Liver (tissue), 9 donors: ENCODE measurements around the gene MMP19. TPM values are rescaled to one million over a fixed set of nuclear protein-coding genes. Genes with fewer than 3 reads are reported as not detected.

Experiments used
- DNase-seq: peaks from one replicate; pipeline ENCODE4 v3.0.0-alpha.2; 2017; ENCODE audit warnings: low spot score
- H3K27ac ChIP-seq, 2 donors: one replicate each; pipeline ENCODE4 v1.7.0; 2013; ENCODE audit warnings: inconsistent platforms in 2 of 2, low read length in 2 of 2, control low read depth in 1 of 2, low read depth in 1 of 2, mild to moderate bottlenecking in 1 of 2
- H3K27me3 ChIP-seq, 4 donors: one replicate each; pipeline versions ENCODE4 v1.6.1 to v1.7.0; 2013; ENCODE audit warnings: low read length in 3 of 4, inconsistent platforms in 1 of 4, mild to moderate bottlenecking in 1 of 4, moderate library complexity in 1 of 4; ENCODE audit not compliant: control insufficient read depth in 4 of 4, insufficient read depth in 4 of 4
- H3K36me3 ChIP-seq, 4 donors: one replicate each; pipeline versions ENCODE4 v1.6.1 to v1.7.0; 2013; ENCODE audit warnings: low read length in 3 of 4, mild to moderate bottlenecking in 3 of 4, low read depth in 1 of 4, moderate library complexity in 1 of 4; ENCODE audit not compliant: control insufficient read depth in 4 of 4, insufficient read depth in 3 of 4
- H3K4me1 ChIP-seq, 4 donors: one replicate each; pipeline versions ENCODE4 v1.6.1 to v1.7.0; 2013; ENCODE audit warnings: low read length in 3 of 4, mild to moderate bottlenecking in 3 of 4, moderate library complexity in 1 of 4; ENCODE audit not compliant: control insufficient read depth in 4 of 4, insufficient read depth in 4 of 4
- H3K4me3 ChIP-seq, 3 donors: one replicate each; pipeline versions ENCODE4 v1.6.1 to v1.7.0; 2013; ENCODE audit warnings: low read length in 3 of 3, control low read depth in 1 of 3, low read depth in 1 of 3, mild to moderate bottlenecking in 1 of 3
- H3K9ac ChIP-seq, 2 donors: one replicate each; pipeline ENCODE4 v1.7.0; 2013; ENCODE audit warnings: low read length in 2 of 2, mild to moderate bottlenecking in 2 of 2, moderate library complexity in 2 of 2, control low read depth in 1 of 2, low read depth in 1 of 2
- H3K9me3 ChIP-seq, 4 donors: one replicate each; pipeline versions ENCODE4 v1.6.1 to v1.7.0; 2013; ENCODE audit warnings: low read length in 3 of 4; ENCODE audit not compliant: control insufficient read depth in 4 of 4
- ATF3 ChIP-seq: IDR thresholded peaks from 2 replicates; pipeline ENCODE4 v1.6.1; 2016; ENCODE audit warnings: antibody characterized with exemption
- CTCF ChIP-seq: fragments of 150-350 bp; IDR thresholded peaks from 2 replicates; pipeline ENCODE4 v1.5.1; 2017; ENCODE audit warnings: improper control_type of control experiment, low read depth, low read length; ENCODE audit not compliant: missing input control
- EGR1 ChIP-seq, 2 donors: IDR thresholded peaks; 2 replicates each; pipeline ENCODE4 v1.6.1; 2016 to 2018; ENCODE audit warnings: antibody characterized with exemption in 2 of 2, low read depth in 2 of 2
- FOXA1 ChIP-seq: IDR thresholded peaks from 2 replicates; pipeline ENCODE4 v1.6.1; 2016; ENCODE audit warnings: antibody characterized with exemption
- FOXA2 ChIP-seq: IDR thresholded peaks from 2 replicates; pipeline ENCODE4 v1.6.1; 2016; ENCODE audit warnings: antibody characterized with exemption
- GABPA ChIP-seq, 2 donors: IDR thresholded peaks in 1 of 2; conservative IDR thresholded peaks in 1 of 2; 2 replicates each; pipeline ENCODE4 v1.6.1; 2016; ENCODE audit warnings: antibody characterized with exemption in 2 of 2, mild to moderate bottlenecking in 1 of 2, moderate library complexity in 1 of 2
- HNF4A ChIP-seq, 2 donors: conservative IDR thresholded peaks; 2 replicates each; pipeline ENCODE4 v1.6.1; 2016; ENCODE audit warnings: antibody characterized with exemption in 2 of 2, mild to moderate bottlenecking in 2 of 2
- HNF4G ChIP-seq: IDR thresholded peaks from 2 replicates; pipeline ENCODE4 v1.6.1; 2016; ENCODE audit warnings: antibody characterized with exemption
- JUND ChIP-seq, 2 donors: IDR thresholded peaks; 2 replicates each; pipeline ENCODE4 v1.6.1; 2016; ENCODE audit warnings: antibody characterized with exemption in 2 of 2
- MAX ChIP-seq: IDR thresholded peaks from 2 replicates; pipeline ENCODE4 v1.6.1; 2016; ENCODE audit warnings: antibody characterized with exemption
- NR2F2 ChIP-seq: IDR thresholded peaks from 2 replicates; pipeline ENCODE4 v1.6.1; 2016; ENCODE audit warnings: antibody characterized with exemption
- RAD21 ChIP-seq, 2 donors: IDR thresholded peaks; 2 replicates each; pipeline ENCODE4 v1.6.1; 2016; ENCODE audit warnings: antibody characterized with exemption in 2 of 2, mild to moderate bottlenecking in 2 of 2
- REST ChIP-seq: IDR thresholded peaks from 2 replicates; pipeline ENCODE4 v1.6.1; 2016; ENCODE audit warnings: antibody characterized with exemption, mild to moderate bottlenecking
- RXRA ChIP-seq, 2 donors: IDR thresholded peaks; 2 replicates each; pipeline ENCODE4 v1.6.1; 2017 to 2018; ENCODE audit warnings: antibody characterized with exemption in 2 of 2, mild to moderate bottlenecking in 1 of 2
- SP1 ChIP-seq: IDR thresholded peaks from 2 replicates; pipeline ENCODE4 v1.6.1; 2018; ENCODE audit warnings: antibody characterized with exemption, mild to moderate bottlenecking
- TAF1 ChIP-seq: conservative IDR thresholded peaks from 2 replicates; pipeline ENCODE4 v1.6.1; 2016; ENCODE audit warnings: antibody characterized with exemption, mild to moderate bottlenecking
- YY1 ChIP-seq: IDR thresholded peaks from 2 replicates; pipeline ENCODE4 v1.6.1; 2016; ENCODE audit warnings: antibody characterized with exemption, mild to moderate bottlenecking
- ZBTB33 ChIP-seq: IDR thresholded peaks from 2 replicates; pipeline ENCODE4 v1.6.1; 2016; ENCODE audit warnings: antibody characterized with exemption
- WGBS: extraction: QIAGEN DNeasy Blood & Tissue Kit; methylation state at CpG from one replicate; pipeline ENCODE4 v1.1.7; 2013; 5-methylcytosine and 5-hydroxymethylcytosine counted together
- polyA plus RNA-seq, 2 donors: library from polyadenylated mRNA; stranded (reverse) in 1 of 2; unstranded in 1 of 2; fragments of 200-250 nt in 1 of 2; fragments of >200 nt in 1 of 2; fragmentation: Nextera tagmentation in 1 of 2; extraction: Ambion mirVana in 1 of 2; gene quantifications; one replicate each; pipeline versions ENCODE4 v1.2.1 to v1.2.3, GENCODE V29; 2013 to 2015
- total RNA-seq, 2 donors: library from RNA; depleted of rRNA; stranded (reverse); fragments of >200 nt; gene quantifications; one replicate each; pipeline ENCODE4 v1.2.3, GENCODE V29; 2014
- donor health status: healthy.
- donor health status: healthy.
- donor health status: healthy.
- donor health status: healthy.
- donor health status: healthy.

Gene MMP19
- total and polyA plus RNA-seq, 4 donors, result 1.1 to 2.4 (median 1.4) TPM

GRCh38 chr12:55797068-55797467 is 45.7 kb downstream of the MMP19 start:
- H3K4me1 ChIP-seq, result no peaks in the 10 kb centered on the region
- WGBS, result 64% methylated on average over 5 of the region's 5 CpGs
- H3K27ac ChIP-seq, result no peak overlapping the region
- DNase-seq, result no peak
- TF ChIP-seq CTCF (peak; percentile 30), JUND (IDR thresholded peaks at IDR 0.05) (no peak), RAD21 (IDR thresholded peaks at IDR 0.05) (peak; percentile 71 to 78)
- no peak overlapping the region for H3K9ac ChIP-seq
- H3K9me3 ChIP-seq, result no peaks in the 10 kb centered on the region
- H3K27me3 ChIP-seq, result no peaks in the 10 kb centered on the region
- H3K4me3 ChIP-seq, result no peak overlapping the region
- H3K36me3 ChIP-seq, result peaks cover 5 to 64% (median 59%) of the 10 kb centered on the region in 4 donors

GRCh38 chr12:55795950-55796349 is 46.8 kb downstream of the MMP19 start:
- peaks cover 6 to 57% (median 53%) of the 10 kb centered on the region in 4 donors for H3K36me3 ChIP-seq
- no peaks in the 10 kb centered on the region for H3K4me1 ChIP-seq
- DNase-seq, result no peak
- H3K27ac ChIP-seq, result no peak overlapping the region
- TF ChIP-seq HNF4A (conservative IDR thresholded peaks at IDR 0.05) (no peak), RXRA (IDR thresholded peaks at IDR 0.05) (no peak), GABPA (IDR thresholded peaks at IDR 0.05 in 1 of 2, conservative IDR thresholded peaks at IDR 0.05 in 1 of 2) (no peak), NR2F2 (no peak), FOXA2 (no peak), HNF4G (no peak), EGR1 (IDR thresholded peaks at IDR 0.05; ENCODE audit: low read depth in 2 of 2) (no peak), ATF3 (no peak), JUND (IDR thresholded peaks at IDR 0.05) (no peak), TAF1 (no peak), REST (no peak), FOXA1 (no peak), SP1 (no peak), RAD21 (IDR thresholded peaks at IDR 0.05) (no peak), MAX (no peak), ZBTB33 (no peak), CTCF (no peak), YY1 (no peak)
- no peak overlapping the region for H3K9ac ChIP-seq
- H3K4me3 ChIP-seq, result no peak overlapping the region
- no peaks in the 10 kb centered on the region for H3K27me3 ChIP-seq
- no peaks in the 10 kb centered on the region for H3K9me3 ChIP-seq
